Activated CD4-positive, CD25-positive, alpha-beta regulatory T cell (primary cell): ENCODE results near the gene COL11A2.
A peak's percentile ranks its signal among the peaks of the same experiment; 100 is the strongest.
"Not testable (repeated sequence)": the region's sequence is repeated elsewhere in the genome, so short reads cannot be mapped to it uniquely, and the experiment has no call there.

Experiments
- DNase-seq, 4 experiments: peaks; one replicate each; lab custom pipeline; 2025; lab: John Stamatoyannopoulos, UW

The COL11A2 gene

GRCh38 chr6:33154349-33154748, 37.9 kb downstream of the COL11A2 start:
- DNase-seq = no peak

- DNase-seq = no peak
These were observed 41.2 kb downstream of the COL11A2 start for GRCh38 chr6:33151050-33151449.

GRCh38 chr6:33150560-33150959, 41.7 kb downstream of the COL11A2 start:
- not testable (repeated sequence) for DNase-seq

GRCh38 chr6:33147807-33148666, 44.2 kb downstream of the COL11A2 start:
- DNase-seq = no peak

- no peak for DNase-seq
These were observed 47.9 kb downstream of the COL11A2 start for GRCh38 chr6:33144373-33144772.

GRCh38 chr6:33143113-33143770, 49.0 kb downstream of the COL11A2 start:
- no peak for DNase-seq

- DNase-seq = no peak
These were observed 49.7 kb downstream of the COL11A2 start for GRCh38 chr6:33142501-33143070.

GRCh38 chr6:33140556-33140955, 51.7 kb downstream of the COL11A2 start:
- DNase-seq = no peak

GRCh38 chr6:33139596-33140206, 52.6 kb downstream of the COL11A2 start:
- no peak for DNase-seq

GRCh38 chr6:33136310-33136900, 55.9 kb downstream of the COL11A2 start:
- DNase-seq = no peak

- no peak for DNase-seq
These were observed 60.2 kb downstream of the COL11A2 start for GRCh38 chr6:33132081-33132524.

- no peak for DNase-seq
These were observed 63.9 kb downstream of the COL11A2 start for GRCh38 chr6:33128318-33128717.

GRCh38 chr6:33126101-33126714, 66.1 kb downstream of the COL11A2 start:
- peak; percentile 16 to 54 (median 44) for DNase-seq

- DNase-seq = no peak
These were observed 67.3 kb downstream of the COL11A2 start for GRCh38 chr6:33124947-33125346.

GRCh38 chr6:33124525-33124901, 67.8 kb downstream of the COL11A2 start:
- DNase-seq = no peak

GRCh38 chr6:33123732-33124524, 68.3 kb downstream of the COL11A2 start:
- no peak for DNase-seq

GRCh38 chr6:33123181-33123580, 69.1 kb downstream of the COL11A2 start:
- no peak for DNase-seq

GRCh38 chr6:33120001-33120400, 72.3 kb downstream of the COL11A2 start:
- no peak for DNase-seq

GRCh38 chr6:33118525-33119123, 73.6 kb downstream of the COL11A2 start:
- DNase-seq = no peak

GRCh38 chr6:33117811-33118277, 74.4 kb downstream of the COL11A2 start:
- no peak for DNase-seq
